GM12878 (cell line): ENCODE results near the gene TRDMT1. TPM values are rescaled to one million over a fixed set of nuclear protein-coding genes. Genes with fewer than 3 reads are reported as not detected.

Source experiments
- ATAC-seq: fragments of 200-7000 bp; cut with Tn5 transposase; 3 replicates; pipeline ENCODE4 v1.9.1; 2020; ENCODE audit warnings: mild to moderate bottlenecking, moderate library complexity
- BruUV-seq: library from RNA; stranded (reverse); fragments of 400-500 nt; replicated peaks from 2 replicates; lab custom pipeline; 2021; lab: Mats Ljungman, UMichigan
- CTCF ChIA-PET: fragments of 300-600 bp; sonication (Branson Sonifier 250); formaldehyde crosslinking; extraction: SDS; loops from one replicate; lab custom pipeline; 2021; ENCODE audit warnings: inconsistent platforms; lab: Yijun Ruan, JAX
- POLR2A ChIA-PET: fragments of 350-600 bp; formaldehyde crosslinking; extraction: SDS; loops from one replicate; lab custom pipeline; 2021; ENCODE audit warnings: inconsistent platforms; lab: Charles Lee
- RAD21 ChIA-PET: fragments of 300-600 bp; sonication (Branson Sonifier 250); formaldehyde crosslinking; loops from one replicate; lab custom pipeline; 2023; ENCODE audit warnings: antibody characterized with exemption; ENCODE audit not compliant: unreplicated experiment; lab: Charles Lee
- SMC1A ChIA-PET: fragments of 300-600 bp; sonication (Branson Sonifier 250); formaldehyde crosslinking; loops from one replicate; lab custom pipeline; 2023; ENCODE audit not compliant: unreplicated experiment, uncharacterized antibody; lab: Charles Lee
- DNase-seq: peaks from one replicate; pipeline ENCODE4 v3.0.0-alpha.2; 2011; ENCODE audit warnings: low read depth, low spot score
- FAIRE-seq: peaks from 3 replicates; lab custom pipeline; 2011; peaks lifted over from hg19 to GRCh38; lab: Jason Lieb, UNC
- H2AFZ ChIP-seq: 2 replicates; pipeline ENCODE4 v1.6.0; 2011; ENCODE audit warnings: low read depth, low read length, control low read depth; ENCODE audit not compliant: control insufficient read depth
- H3K27ac ChIP-seq: 2 replicates; pipeline ENCODE4 v1.5.1; 2011; ENCODE audit warnings: control low read depth; ENCODE audit not compliant: control insufficient read depth, insufficient read depth
- H3K27me3 ChIP-seq, 2 experiments: replicated peaks in 1 of 2; 2 replicates each; pipeline versions ENCODE4 v1.6.0 to v1.6.1; 2011; ENCODE audit warnings: low read length in 1 of 2; ENCODE audit not compliant: control insufficient read depth in 2 of 2, insufficient read depth in 2 of 2
- H3K36me3 ChIP-seq, 2 experiments: 2 replicates each; pipeline ENCODE4 v1.5.1; 2011; ENCODE audit warnings: low read length in 1 of 2; ENCODE audit not compliant: control insufficient read depth in 2 of 2, insufficient read depth in 2 of 2
- H3K4me1 ChIP-seq: 2 replicates; pipeline ENCODE4 v1.6.1; 2011; ENCODE audit warnings: mild to moderate bottlenecking, low read length, moderate library complexity, mixed read lengths; ENCODE audit not compliant: control insufficient read depth, insufficient read depth
- H3K4me2 ChIP-seq: 2 replicates; pipeline ENCODE4 v1.6.0; 2011; ENCODE audit warnings: control low read depth; ENCODE audit not compliant: control insufficient read depth, insufficient read depth
- H3K4me3 ChIP-seq: fragments of 200-600 bp; sonication (generic); 2 replicates; pipeline ENCODE4 v1.5.1; 2016
- H3K79me2 ChIP-seq: 2 replicates; pipeline ENCODE4 v1.6.0; 2011; ENCODE audit warnings: low read length; ENCODE audit not compliant: control insufficient read depth, insufficient read depth
- H3K9ac ChIP-seq: 2 replicates; pipeline ENCODE4 v1.8.0; 2011; ENCODE audit warnings: low read length, control low read depth, mixed read lengths; ENCODE audit not compliant: control insufficient read depth, insufficient read depth
- H3K9me3 ChIP-seq: replicated peaks from 3 replicates; pipeline ENCODE4 v1.5.1; 2011; ENCODE audit warnings: mild to moderate bottlenecking, low read length; ENCODE audit not compliant: control insufficient read depth, insufficient read depth
- H4K20me1 ChIP-seq: 2 replicates; pipeline ENCODE4 v1.6.0; 2011; ENCODE audit not compliant: control insufficient read depth, insufficient read depth
- BHLHE40 ChIP-seq, 2 experiments: fragments of 450-650 bp in 1 of 2; IDR thresholded peaks; 2 replicates each; pipeline ENCODE4 v1.6.1; 2011 to 2017; ENCODE audit warnings: low read depth in 2 of 2, borderline replicate concordance in 1 of 2, improper control_type of control experiment in 1 of 2, low read length in 1 of 2, mild to moderate bottlenecking in 1 of 2
- CEBPZ ChIP-seq: fragments of 150-350 bp; IDR thresholded peaks from 2 replicates; pipeline ENCODE4 v1.6.1; 2016; ENCODE audit warnings: low read depth, low read length
- CHD2 ChIP-seq: IDR thresholded peaks from 2 replicates; pipeline ENCODE4 v1.6.1; 2011; ENCODE audit warnings: low read depth, low read length, improper control_type of control experiment, borderline replicate concordance
- EED ChIP-seq: sonication (generic); IDR thresholded peaks from 2 replicates; pipeline ENCODE4 v1.6.1; 2016; ENCODE audit warnings: antibody characterized with exemption, low read depth
- GABPA ChIP-seq: IDR thresholded peaks from 2 replicates; pipeline ENCODE4 v1.6.1; 2014; ENCODE audit warnings: antibody characterized with exemption, low read depth, mild to moderate bottlenecking, inconsistent platforms
- MYB ChIP-seq: fragments of 150-350 bp; IDR thresholded peaks from 2 replicates; pipeline ENCODE4 v1.6.1; 2014; ENCODE audit warnings: mild to moderate bottlenecking, low read depth, low read length, borderline replicate concordance
- NRF1 ChIP-seq: conservative IDR thresholded peaks from 2 replicates; pipeline ENCODE4 v1.6.1; 2011; ENCODE audit warnings: mild to moderate bottlenecking, low read depth, low read length, improper control_type of control experiment
- POLR2AphosphoS5 ChIP-seq: IDR thresholded peaks from 2 replicates; pipeline ENCODE4 v1.6.1; 2011; ENCODE audit warnings: mild to moderate bottlenecking, low read length, inconsistent platforms
- TBL1XR1 ChIP-seq: IDR thresholded peaks from 2 replicates; pipeline ENCODE4 v1.6.1; 2012; ENCODE audit warnings: low read depth, low read length, improper control_type of control experiment
- TCF12 ChIP-seq: IDR thresholded peaks from 2 replicates; pipeline ENCODE4 v1.6.1; 2011; ENCODE audit warnings: low read depth, mild to moderate bottlenecking, low read length
- ZNF207 ChIP-seq: fragments of 450-650 bp; IDR thresholded peaks from 2 replicates; pipeline ENCODE4 v1.6.1; 2014; ENCODE audit warnings: antibody characterized with exemption, mild to moderate bottlenecking, borderline replicate concordance
- ZNF384 ChIP-seq: IDR thresholded peaks from 2 replicates; pipeline ENCODE4 v1.6.1; 2012; ENCODE audit warnings: low read depth, mild to moderate bottlenecking, low read length, improper control_type of control experiment, borderline replicate concordance
- WGBS: methylation state at CpG from one replicate; pipeline ENCODE4 v1.1.6; 2016; ENCODE audit warnings: low lambda C conversion rate; ENCODE audit not compliant: insufficient replicate concordance, insufficient coverage; ENCODE audit errors: missing lambda C conversion rate; 5-methylcytosine and 5-hydroxymethylcytosine counted together
- in situ Hi-C: fragments of 300-500 bp; cut with MboI; formaldehyde crosslinking; loops from 9 replicates; pipeline ENCODE4 v1.14.3; 2018; ENCODE audit warnings: mixed read lengths
- intact Hi-C: fragments of 100-400 bp; cut with micrococcal nuclease; formaldehyde crosslinking; loops from one replicate; pipeline ENCODE4 v1.14.2; 2022; ENCODE audit not compliant: unreplicated experiment
- polyA plus RNA-seq, 11 experiments: library from polyadenylated mRNA; depleted of rRNA in 4 of 11; unstranded in 6 of 11; stranded (reverse) in 5 of 11; fragments of >200 nt; fragmentation: Nextera tagmentation in 4 of 11; fragmentation: Illumina TruSeq in 1 of 11; extraction: Ambion mirVana in 4 of 11; extraction: Trizol in 1 of 11; gene quantifications; 1 replicate in 1 of 11; 2 replicates in 10 of 11; pipeline versions ENCODE4 v1.2.1 to v1.2.3, GENCODE V29; 2011 to 2016; ENCODE audit warnings: inconsistent platforms in 2 of 11, missing spikeins in 2 of 11, low read depth in 1 of 11
- total RNA-seq, 4 experiments: library from RNA; depleted of rRNA in 3 of 4; stranded (reverse); fragments of >200 nt in 3 of 4; fragmentation: Illumina TruSeq in 1 of 4; extraction: Trizol in 1 of 4; gene quantifications; 2 replicates each; pipeline versions ENCODE4 v1.2.1 to v1.2.3, GENCODE V29; 2013 to 2021

Gene TRDMT1
- total and polyA plus RNA-seq, 10 of the 15 experiments (the other 5 are each of a cell fraction or from before 2014, with no cell fraction given), result 2.3 to 9.7 (median 4.6) TPM

GRCh38 chr10:17226891-17227303, 25.4 kb upstream of the TRDMT1 start (continued):
- TF ChIP-seq BHLHE40 (IDR thresholded peaks at IDR 0.05; ENCODE audit: borderline replicate concordance in 1 of 2, low read depth in 2 of 2, low read length in 1 of 2), result no peak
- no peak for TF ChIP-seq CEBPZ
- no peak for TF ChIP-seq ZNF384
- TF ChIP-seq EED, result no peak
- no peak for TF ChIP-seq POLR2AphosphoS5
- TF ChIP-seq TBL1XR1, result no peak
- no peak for TF ChIP-seq NRF1
- TF ChIP-seq, all 136 proteins: peak for 0

- TF ChIP-seq CHD2 (no peak), GABPA (no peak), MYB (no peak), ZNF207 (no peak), TCF12 (no peak)
- Histone ChIP-seq H3K9ac (no peak overlapping the region), H3K4me1 (peaks cover 21% of the 10 kb centered on the region), H3K27me3 (no peaks in the 10 kb centered on the region; a peak in 1 of 4 replicates), H3K36me3 (no peaks in the 10 kb centered on the region), H2AFZ (no peak overlapping the region), H4K20me1 (no peaks in the 10 kb centered on the region), H3K79me2 (no peaks in the 10 kb centered on the region), H3K27ac (no peak overlapping the region), H3K4me3 (no peak overlapping the region), H3K9me3 (no peaks in the 10 kb centered on the region), H3K4me2 (no peak overlapping the region)
- no peak for ATAC-seq
- RAD21 ChIA-PET, result interaction anchor here (1.3 kb wide), 1 partner anchor 74 kb away, joined by 3 read pairs; no protein-coding TSS in a partner anchor
- no peak for FAIRE-seq
- SMC1A ChIA-PET, result interaction anchor here (2.4 kb wide), 1 partner anchor 12 kb away, joined by 7 read pairs; no protein-coding TSS in a partner anchor
- CTCF ChIA-PET, result interaction anchor here (1.9 kb wide), 1 partner anchor 25 kb away, joined by 5 read pairs; the partner anchor contains the start of gene TRDMT1
- DNase-seq, result no peak
- POLR2A ChIA-PET, result no interaction called here
- in situ Hi-C loops, result no loop called here
- BruUV-seq, result no TSS peak
- intact Hi-C loops, result no loop called here
- WGBS, result 76% methylated on average over 4 of the region's 4 CpGs
These were observed 24.3 kb upstream of the TRDMT1 start for GRCh38 chr10:17225808-17226207.
